Endothelial cell of umbilical vein (primary cell): ENCODE measurements around the gene RBM44. TPM values are rescaled to one million over a fixed set of nuclear protein-coding genes. Genes with fewer than 3 reads are reported as not detected.

ENCODE experiments used
- BruUV-seq: library from RNA; stranded (reverse); fragments of 400-500 nt; replicated peaks from 2 replicates; lab custom pipeline; 2021; lab: Mats Ljungman, UMichigan
- CTCF ChIA-PET: fragments of 300-600, 350-600 bp; sonication (Branson Sonifier 250); formaldehyde crosslinking; loops from one replicate; lab custom pipeline; 2021; ENCODE audit warnings: antibody characterized with exemption, inconsistent platforms; lab: Charles Lee
- POLR2A ChIA-PET: fragments of 300-600, 350-600 bp; sonication (Branson Sonifier 250); formaldehyde crosslinking; loops from one replicate; lab custom pipeline; 2021; ENCODE audit warnings: antibody characterized with exemption, inconsistent platforms; lab: Charles Lee
- DNase-seq: peaks from one replicate; pipeline ENCODE4 v3.0.0-alpha.2; 2011; ENCODE audit warnings: low read depth, low spot score
- FAIRE-seq: peaks from 2 replicates; lab custom pipeline; 2011; peaks lifted over from hg19 to GRCh38; lab: Jason Lieb, UNC
- H2AFZ ChIP-seq: 2 replicates; pipeline ENCODE4 v1.6.0; 2012; ENCODE audit warnings: low read depth, low read length, control low read depth, inconsistent platforms
- H3K27ac ChIP-seq: 2 replicates; pipeline ENCODE4 v1.5.1; 2011; ENCODE audit warnings: low read depth, mild to moderate bottlenecking, control low read depth, low read length, moderate library complexity; ENCODE audit not compliant: insufficient read depth
- H3K27me3 ChIP-seq, 2 experiments: 2 replicates each; pipeline versions ENCODE4 v1.6.0 to v1.6.1; 2011; ENCODE audit warnings: low read length in 2 of 2, mixed read lengths in 1 of 2; ENCODE audit not compliant: control insufficient read depth in 2 of 2, insufficient read depth in 2 of 2
- H3K36me3 ChIP-seq, 2 experiments: 2 replicates in 1 of 2; 3 replicates in 1 of 2; pipeline ENCODE4 v1.5.1; 2011; ENCODE audit warnings: low read length in 2 of 2, mild to moderate bottlenecking in 1 of 2, moderate library complexity in 1 of 2; ENCODE audit not compliant: control insufficient read depth in 2 of 2, insufficient read depth in 2 of 2; ENCODE audit errors: extremely low read depth in 1 of 2
- H3K4me1 ChIP-seq: 3 replicates; pipeline ENCODE4 v1.5.1; 2011; ENCODE audit warnings: mild to moderate bottlenecking, low read length; ENCODE audit not compliant: control insufficient read depth, insufficient read depth; ENCODE audit errors: extremely low read depth
- H3K4me2 ChIP-seq: 2 replicates; pipeline ENCODE4 v1.6.1; 2011; ENCODE audit warnings: low read length, control low read depth, mixed read lengths; ENCODE audit not compliant: insufficient read depth
- H3K4me3 ChIP-seq, 3 experiments: fragments of 200-600 bp in 1 of 3; sonication (generic), shearing (Covaris generic) in 1 of 3; replicated peaks in 1 of 3; 2 replicates each; pipeline ENCODE4 v1.5.1; 2011 to 2016; ENCODE audit warnings: control low read depth in 3 of 3, low read length in 3 of 3, mild to moderate bottlenecking in 2 of 3, inconsistent platforms in 1 of 3, low read depth in 1 of 3, moderate library complexity in 1 of 3; ENCODE audit not compliant: insufficient read depth in 1 of 3
- H3K79me2 ChIP-seq: 2 replicates; pipeline ENCODE4 v1.6.0; 2012; ENCODE audit warnings: low read length, inconsistent platforms; ENCODE audit not compliant: control insufficient read depth, insufficient read depth
- H3K9ac ChIP-seq: replicated peaks from 2 replicates; pipeline ENCODE3; 2011; ENCODE audit warnings: low read length, control low read depth; ENCODE audit not compliant: insufficient read depth; ENCODE audit errors: extremely low read depth
- H3K9me1 ChIP-seq: replicated peaks from 3 replicates; pipeline ENCODE4 v1.6.0; 2011; ENCODE audit warnings: mild to moderate bottlenecking, low read length; ENCODE audit not compliant: control insufficient read depth, insufficient read depth; ENCODE audit errors: extremely low read depth
- H3K9me3 ChIP-seq: replicated peaks from 2 replicates; pipeline ENCODE4 v1.5.1; 2012; ENCODE audit warnings: low read length, inconsistent platforms; ENCODE audit not compliant: control insufficient read depth, insufficient read depth
- H4K20me1 ChIP-seq: replicated peaks from 2 replicates; pipeline ENCODE3; 2011; ENCODE audit warnings: mild to moderate bottlenecking, low read length; ENCODE audit not compliant: control insufficient read depth, insufficient read depth; ENCODE audit errors: extremely low read depth
- CTCF ChIP-seq, 2 donors: IDR thresholded peaks; 1 replicate in 1 of 2; 2 replicates in 1 of 2; pipeline ENCODE4 v1.5.1; 2011; ENCODE audit warnings: low read length in 2 of 2, mild to moderate bottlenecking in 2 of 2, moderate library complexity in 2 of 2, control low read depth in 1 of 2, inconsistent platforms in 1 of 2, low read depth in 1 of 2; ENCODE audit not compliant: insufficient read depth in 1 of 2; ENCODE audit errors: extremely low read depth in 1 of 2
- EZH2 ChIP-seq: IDR thresholded peaks from 2 replicates; pipeline ENCODE4 v1.6.1; 2012; ENCODE audit warnings: borderline replicate concordance, low read depth, mild to moderate bottlenecking, moderate library complexity, low read length, inconsistent platforms; ENCODE audit not compliant: severe bottlenecking
- FOS ChIP-seq: IDR thresholded peaks from 2 replicates; pipeline ENCODE4 v1.6.1; 2011; ENCODE audit warnings: mild to moderate bottlenecking, low read length, moderate library complexity, borderline replicate concordance; ENCODE audit not compliant: insufficient read depth
- GATA2 ChIP-seq: IDR thresholded peaks from 2 replicates; pipeline ENCODE4 v1.7.0; 2011; ENCODE audit warnings: low read depth, mild to moderate bottlenecking, moderate library complexity, mixed read lengths, low read length; ENCODE audit not compliant: insufficient read length, insufficient read depth
- JUN ChIP-seq: IDR thresholded peaks from 2 replicates; pipeline ENCODE4 v1.6.1; 2011; ENCODE audit warnings: borderline replicate concordance, low read depth; ENCODE audit not compliant: insufficient read length, insufficient read depth
- MAX ChIP-seq: IDR thresholded peaks from 2 replicates; pipeline ENCODE4 v1.6.1; 2011; ENCODE audit not compliant: insufficient read depth, insufficient read length
- MYC ChIP-seq: IDR thresholded peaks from one replicate; pipeline ENCODE4 v1.6.1; 2011; ENCODE audit warnings: mild to moderate bottlenecking, low read depth, low read length
- POLR2A ChIP-seq: IDR thresholded peaks from 2 replicates; pipeline ENCODE4 v1.6.1; 2012; ENCODE audit warnings: low read depth, mild to moderate bottlenecking, control low read depth, low read length
- POLR2AphosphoS5 ChIP-seq: IDR thresholded peaks from 2 replicates; pipeline ENCODE4 v1.6.1; 2012; ENCODE audit warnings: low read depth, mild to moderate bottlenecking, control low read depth, low read length, moderate library complexity; ENCODE audit not compliant: insufficient read depth
- dilution Hi-C: fragments of 300-500 bp; cut with MboI; formaldehyde crosslinking; loops from one replicate; pipeline ENCODE4 v1.15.0; 2019; ENCODE audit warnings: low sequenced_read_pairs; ENCODE audit not compliant: extremely low pct_ligation_motif_present
- intact Hi-C: fragments of 100-400 bp; cut with micrococcal nuclease; formaldehyde crosslinking; loops from one replicate; pipeline ENCODE4 v1.10.0; 2022
- polyA plus RNA-seq, 4 experiments: library from polyadenylated mRNA; depleted of rRNA in 3 of 4; stranded (reverse) in 3 of 4; unstranded in 1 of 4; fragments of >200 nt; gene quantifications; 2 replicates each; pipeline versions ENCODE4 v1.2.1 to v1.2.3, GENCODE V29; 2011 to 2012; ENCODE audit warnings: missing spikeins in 1 of 4
- total RNA-seq: library from RNA; stranded (reverse); gene quantifications from 2 replicates; pipeline ENCODE4 v1.2.3, GENCODE V29; 2021

Gene RBM44
- total and polyA plus RNA-seq, 2 donors (not counting 3 experiments of a cell fraction or from before 2014, with no cell fraction given), result 0.14 to 0.53 TPM

GRCh38 chr2:237820421-237820820 is 21.8 kb downstream of the RBM44 start:
- ChIA-PET POLR2A (no interaction called here), CTCF (interaction anchor here (1.2 kb wide), 1 partner anchor 25 kb away, joined by 3 read pairs; no protein-coding TSS in a partner anchor)
- TF ChIP-seq MAX, result no peak
- TF ChIP-seq FOS, result no peak
- TF ChIP-seq EZH2, result no peak
- TF ChIP-seq GATA2, result no peak
- no peaks in the 10 kb centered on the region for H3K27me3 ChIP-seq
- intact Hi-C loops (no loop called here), dilution Hi-C loops (no loop called here)
- no peaks in the 10 kb centered on the region for H3K4me1 ChIP-seq
- no peak overlapping the region for H3K4me3 ChIP-seq
- H3K9ac ChIP-seq, result no peak overlapping the region
- H4K20me1 ChIP-seq, result no peaks in the 10 kb centered on the region
- H3K79me2 ChIP-seq, result no peaks in the 10 kb centered on the region
- FAIRE-seq (no peak), DNase-seq (no peak)
- H3K36me3 ChIP-seq, result no peaks in the 10 kb centered on the region
- H3K9me3 ChIP-seq, result no peaks in the 10 kb centered on the region
- no peak overlapping the region for H3K4me2 ChIP-seq
- no peaks in the 10 kb centered on the region for H3K9me1 ChIP-seq
- no TSS peak for BruUV-seq
- H3K27ac ChIP-seq, result no peak overlapping the region
- no peak overlapping the region for H2AFZ ChIP-seq

GRCh38 chr2:237823544-237823943 is 25.0 kb downstream of the RBM44 start:
- no peaks in the 10 kb centered on the region for H4K20me1 ChIP-seq
- H3K9me3 ChIP-seq, result no peaks in the 10 kb centered on the region
- H3K4me1 ChIP-seq, result no peaks in the 10 kb centered on the region
- H3K9me1 ChIP-seq, result no peaks in the 10 kb centered on the region
- H3K9ac ChIP-seq, result no peak overlapping the region
- DNase-seq, result no peak
- no peak for FAIRE-seq
- intact Hi-C loops (no loop called here), dilution Hi-C loops (no loop called here)
- ChIA-PET CTCF (interaction anchor here (1.2 kb wide), 1 partner anchor 13 kb away, joined by 3 read pairs; no protein-coding TSS in a partner anchor), POLR2A (no interaction called here)
- H3K27ac ChIP-seq, result no peak overlapping the region
- no peak overlapping the region for H3K4me3 ChIP-seq
- H2AFZ ChIP-seq, result no peak overlapping the region
- H3K4me2 ChIP-seq, result no peak overlapping the region
- BruUV-seq, result no TSS peak
- TF ChIP-seq POLR2A, result no peak
- TF ChIP-seq FOS, result no peak
- no peak for TF ChIP-seq POLR2AphosphoS5
- no peak for TF ChIP-seq MAX
- no peak for TF ChIP-seq CTCF (IDR thresholded peaks at IDR 0.05; ENCODE audit: extremely low read depth in 1 of 2, insufficient read depth in 1 of 2, low read depth in 1 of 2, low read length in 2 of 2)
- TF ChIP-seq GATA2, result no peak
- no peak for TF ChIP-seq EZH2
- TF ChIP-seq JUN, result no peak
- TF ChIP-seq MYC, result no peak
- H3K36me3 ChIP-seq, result no peaks in the 10 kb centered on the region
- H3K27me3 ChIP-seq, result no peaks in the 10 kb centered on the region
- H3K79me2 ChIP-seq, result no peaks in the 10 kb centered on the region
